NCI-H510A treated with DMSO at 0.1 percent for 48 hours (cell line): ENCODE data around the gene TNFRSF14.
A peak's percentile ranks its signal among the peaks of the same experiment; 100 is the strongest.

Experiments
- DNase-seq: peaks from one replicate; lab custom pipeline; 2025; lab: John Stamatoyannopoulos, UW

Gene TNFRSF14

DNA sequence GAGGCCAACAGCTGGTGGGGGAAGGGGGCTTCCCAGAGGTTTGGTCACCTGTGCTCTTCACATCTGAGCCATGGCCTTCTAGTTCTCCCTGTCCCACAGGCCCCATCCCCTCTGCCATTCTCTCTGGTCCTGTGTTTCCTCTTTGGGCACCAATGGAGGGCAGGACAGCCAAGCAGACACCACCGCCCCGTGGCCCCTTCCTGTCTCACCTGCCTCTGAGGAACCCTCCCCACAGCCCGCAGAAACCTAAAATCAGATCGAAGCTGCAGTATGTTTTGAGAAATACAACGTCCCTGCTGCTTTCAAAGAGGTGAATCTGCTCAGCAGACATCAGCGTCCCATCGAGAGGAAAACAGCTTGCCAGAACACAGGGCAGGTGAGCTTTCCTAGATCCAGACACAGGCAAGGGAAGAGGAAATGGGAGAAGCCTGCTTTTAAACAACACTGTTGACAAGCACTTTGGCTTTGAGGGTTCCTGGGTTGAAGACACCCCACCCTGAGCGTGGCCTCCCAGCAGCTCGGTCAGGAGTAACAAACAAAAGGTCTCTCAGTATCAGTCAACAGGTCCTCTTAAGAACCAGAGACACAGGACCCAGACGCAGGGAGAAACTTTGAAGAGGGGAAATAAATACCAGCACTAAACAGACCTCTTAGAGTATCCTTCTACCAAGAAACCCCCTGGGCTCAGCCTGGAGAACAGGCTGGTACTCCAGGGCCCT, 32.1 kb upstream of the TNFRSF14 start:
- no peak for DNase-seq

- DNase-seq = no peak
Observed at GRCh38 chr1:2525572-2525919, 30.6 kb upstream of the TNFRSF14 start.

DNA sequence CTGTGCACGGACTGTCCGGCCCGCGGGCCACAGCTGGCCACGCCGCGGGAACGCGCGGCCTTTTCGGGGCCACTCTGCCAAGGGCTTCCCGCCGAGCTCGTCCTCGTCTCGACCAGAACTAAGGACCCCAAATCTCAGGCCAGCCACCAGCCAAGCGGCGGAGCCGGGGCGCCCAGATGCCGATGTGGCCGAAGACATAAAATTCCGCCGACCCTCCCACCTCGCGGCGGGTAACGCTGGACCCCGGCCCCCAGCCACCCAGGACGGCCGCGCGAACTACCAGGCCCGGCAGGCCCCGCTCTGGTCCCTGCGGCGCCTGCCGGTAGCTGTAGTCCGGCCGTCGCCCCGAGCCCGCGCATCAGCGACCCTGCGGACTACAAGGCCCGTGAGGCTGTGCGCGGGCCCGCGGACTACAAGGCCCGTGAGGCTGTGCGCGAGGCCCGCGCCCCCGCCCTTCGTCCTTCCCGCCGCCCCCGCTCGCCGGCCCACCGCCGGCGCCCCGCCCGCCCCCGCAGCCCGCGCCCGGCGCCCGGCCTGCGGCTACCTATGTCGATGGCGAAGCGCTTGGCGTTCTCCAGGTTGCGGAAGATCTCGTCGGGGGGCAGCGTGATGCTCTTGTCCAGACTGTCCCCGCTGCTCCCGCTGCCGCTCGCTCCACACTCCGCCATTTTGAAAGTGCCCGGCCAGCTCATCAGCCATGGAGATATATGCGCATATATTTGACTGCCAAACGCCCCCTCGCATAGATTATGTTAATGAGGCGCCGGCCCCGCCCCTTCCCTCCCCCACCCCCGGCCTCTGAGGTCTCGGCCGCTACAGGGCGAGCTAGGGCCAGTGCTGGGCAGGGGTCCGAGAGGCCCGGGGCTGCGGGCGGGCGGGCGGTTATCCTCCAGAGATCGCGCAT, 30.0 kb upstream of the TNFRSF14 start, which contains the start of gene PANK4:
Gene PANK4, minus strand, starts transcription at position 677 of the 904 bp plus-strand sequence. Its CDS starts 9 bp downstream, at position 668.
- peak; percentile 91 for DNase-seq

DNA sequence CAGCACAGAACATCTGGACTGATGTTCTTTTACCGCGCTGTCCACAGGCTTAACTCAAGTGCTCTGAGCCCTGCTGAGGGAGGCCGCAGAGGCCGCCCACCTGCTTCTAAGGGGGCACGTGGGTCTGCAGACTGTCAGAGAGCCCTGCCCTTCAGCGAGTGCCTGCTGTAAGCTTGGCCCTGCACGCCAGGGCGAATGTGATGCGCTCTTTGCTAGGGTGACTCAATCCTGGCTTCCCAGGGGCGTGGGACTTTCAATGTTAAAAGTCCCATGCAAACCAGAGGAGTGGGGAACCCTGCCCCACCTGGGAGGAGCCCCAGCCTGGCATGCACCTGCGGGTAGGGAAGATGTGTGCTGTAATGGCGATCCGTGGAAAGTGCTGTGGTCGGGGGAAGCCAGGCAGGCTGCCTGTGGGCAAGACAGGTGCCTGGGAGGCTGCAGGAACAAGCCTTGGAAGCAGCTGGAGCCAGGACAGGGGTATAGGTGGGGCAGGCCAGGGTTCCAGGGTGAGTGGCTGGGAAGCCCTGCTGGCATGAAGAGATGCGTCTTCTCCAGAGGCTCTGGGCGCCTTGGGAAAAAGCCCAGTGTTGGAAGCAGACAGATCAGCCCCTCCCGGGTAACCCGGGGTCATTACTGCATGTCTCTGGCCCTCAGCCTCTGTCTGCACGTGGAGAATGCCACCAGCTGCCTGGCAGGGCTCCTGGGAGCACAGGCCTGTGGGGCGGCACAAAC, 29.2 kb upstream of the TNFRSF14 start:
- DNase-seq = no peak

DNA sequence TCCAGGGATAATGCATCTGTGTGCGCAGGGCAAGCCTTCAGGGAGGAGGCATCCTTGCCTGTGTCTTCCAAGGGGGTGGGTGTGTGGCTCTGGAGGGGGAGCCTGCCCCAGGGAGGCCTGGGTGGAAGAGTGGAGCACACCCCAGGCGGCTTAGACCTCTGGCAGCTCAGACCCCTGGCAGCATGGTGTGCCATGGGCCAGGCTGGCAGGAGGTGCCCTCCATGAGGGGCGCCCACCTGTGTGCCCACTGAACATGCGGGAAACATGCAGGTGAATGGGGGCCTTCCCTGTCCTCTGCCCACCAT, 28.7 kb upstream of the TNFRSF14 start:
- DNase-seq = no peak

GRCh38 chr1:2528016-2528415, 28.2 kb upstream of the TNFRSF14 start:
- no peak for DNase-seq

GRCh38 chr1:2528611-2528965, 27.6 kb upstream of the TNFRSF14 start:
- no peak for DNase-seq

DNA sequence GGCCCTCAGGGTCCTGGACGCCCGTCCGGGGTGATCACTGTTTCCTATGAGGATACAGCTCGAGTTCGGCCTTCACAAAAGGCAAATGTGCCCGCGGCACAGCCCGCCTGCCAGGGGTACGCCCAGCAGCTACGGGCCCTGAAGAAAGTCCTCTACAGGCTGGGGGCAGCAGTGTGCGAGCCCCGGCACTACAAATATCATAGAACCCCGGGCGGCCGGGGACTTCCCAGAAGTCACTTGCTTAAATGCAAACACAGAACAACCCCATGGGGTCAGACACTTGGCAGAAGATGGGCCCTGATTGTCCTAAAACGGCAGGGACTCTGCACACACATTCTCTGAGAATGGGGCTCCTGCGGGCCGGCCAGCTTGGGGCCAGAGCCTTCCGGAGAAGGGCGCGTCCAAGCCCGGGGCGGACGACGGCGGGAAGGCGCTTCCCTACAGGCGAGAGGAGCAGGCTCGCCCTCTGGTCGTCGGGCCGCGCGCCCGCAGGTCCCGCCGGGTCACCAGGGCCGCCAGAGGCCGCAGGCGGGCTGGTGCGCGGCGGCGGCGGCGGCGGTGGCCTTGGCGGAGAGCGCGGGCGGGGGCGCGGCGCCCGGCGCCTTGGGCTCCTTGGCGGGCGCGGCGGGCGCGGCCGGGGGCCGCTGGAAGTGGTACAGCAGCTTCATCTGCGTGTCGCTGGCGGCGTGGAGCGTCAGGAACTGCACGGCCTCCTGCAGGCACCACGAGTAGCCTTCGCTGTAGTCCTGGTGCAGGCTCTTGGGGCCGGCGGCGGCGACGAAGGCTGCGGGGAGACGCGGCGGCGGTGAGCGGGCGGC, 27.0 kb upstream of the TNFRSF14 start:
- no peak for DNase-seq

- no peak for DNase-seq
Observed at GRCh38 chr1:2529784-2530512, 26.2 kb upstream of the TNFRSF14 start, which contains the start of gene HES5. TSS of gene HES5 (minus strand) at chr1:2530263. CDS start at chr1:2530164, 99 bp downstream.

- DNase-seq = peak; percentile 53
Observed at GRCh38 chr1:2530513-2531361, 25.4 kb upstream of the TNFRSF14 start.

DNA sequence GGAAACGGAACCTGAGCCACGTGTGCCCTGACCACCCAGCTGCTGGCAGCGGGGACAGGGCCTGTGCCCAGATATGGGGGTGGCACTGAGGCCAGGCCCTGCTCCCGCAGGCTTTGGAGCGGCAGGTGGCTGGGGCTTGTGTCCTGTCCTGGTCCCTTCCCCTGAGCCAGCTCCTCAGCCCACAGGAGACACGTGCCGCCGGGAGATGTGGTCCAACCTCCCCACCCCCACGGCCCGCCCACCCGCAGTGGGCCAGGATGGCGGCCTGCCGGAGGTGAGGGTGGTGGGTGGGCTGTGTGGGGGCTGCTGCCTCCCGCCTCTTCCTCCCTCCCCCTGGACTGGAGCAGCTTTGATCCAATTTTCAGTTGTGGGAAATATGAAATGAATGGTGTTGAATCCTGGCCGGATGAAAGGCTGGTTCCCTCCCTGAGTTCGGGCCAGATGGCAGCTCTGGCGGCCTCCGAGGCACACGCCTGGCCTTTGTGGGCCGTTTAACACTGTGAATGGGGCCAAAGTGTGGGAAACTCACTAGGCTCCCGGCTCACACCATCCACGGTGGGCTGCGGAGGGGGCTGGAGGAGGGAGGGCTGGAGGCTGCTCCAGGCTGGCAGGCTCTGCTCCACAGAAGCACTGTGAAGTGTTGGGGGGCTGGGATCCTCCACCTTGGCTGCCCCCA, 23.5 kb upstream of the TNFRSF14 start:
- DNase-seq = no peak

GRCh38 chr1:2533365-2533764, 22.8 kb upstream of the TNFRSF14 start:
- no peak for DNase-seq

GRCh38 chr1:2534315-2534686, 21.9 kb upstream of the TNFRSF14 start:
- no peak for DNase-seq

DNA sequence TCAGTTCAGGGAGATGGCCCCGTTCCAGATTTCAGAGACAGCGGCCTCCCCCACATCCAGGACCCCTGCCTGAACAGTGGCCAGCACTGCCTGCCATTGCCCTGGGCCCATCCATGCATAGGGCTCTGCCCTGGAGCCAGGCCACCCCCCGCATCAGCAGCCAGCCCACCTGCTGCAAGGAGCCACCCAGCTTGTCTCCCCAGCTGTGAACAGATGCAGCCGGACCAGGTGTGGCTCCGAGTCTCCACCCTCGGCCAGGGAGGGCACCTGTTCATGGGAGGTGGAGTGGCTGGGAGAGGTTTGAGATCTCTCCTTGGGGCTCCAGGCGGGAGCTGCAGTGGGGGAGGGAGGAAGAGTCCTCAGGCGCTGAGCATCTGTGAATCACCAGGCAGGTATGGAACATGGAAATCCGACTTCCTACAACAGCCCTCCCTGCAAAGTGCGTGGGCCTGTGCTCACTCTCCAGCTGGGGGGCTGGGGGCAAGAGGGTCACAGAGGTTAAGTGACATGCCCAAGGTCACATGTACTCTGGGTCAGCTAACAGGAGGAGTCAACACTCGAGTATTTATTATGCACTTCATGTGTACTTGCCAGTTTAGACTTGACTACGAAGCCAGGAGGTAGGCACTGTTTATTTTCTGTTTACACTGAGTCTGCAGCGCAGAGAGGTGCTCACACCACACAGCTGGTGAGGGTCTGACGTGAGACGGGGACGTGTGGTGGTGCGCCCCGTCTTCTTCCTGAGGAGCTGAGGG, 21.3 kb upstream of the TNFRSF14 start:
- DNase-seq = peak; percentile 98

GRCh38 chr1:2535455-2535854, 20.7 kb upstream of the TNFRSF14 start:
- no peak for DNase-seq

- DNase-seq = no peak
Observed at GRCh38 chr1:2535981-2536380, 20.2 kb upstream of the TNFRSF14 start.

DNA sequence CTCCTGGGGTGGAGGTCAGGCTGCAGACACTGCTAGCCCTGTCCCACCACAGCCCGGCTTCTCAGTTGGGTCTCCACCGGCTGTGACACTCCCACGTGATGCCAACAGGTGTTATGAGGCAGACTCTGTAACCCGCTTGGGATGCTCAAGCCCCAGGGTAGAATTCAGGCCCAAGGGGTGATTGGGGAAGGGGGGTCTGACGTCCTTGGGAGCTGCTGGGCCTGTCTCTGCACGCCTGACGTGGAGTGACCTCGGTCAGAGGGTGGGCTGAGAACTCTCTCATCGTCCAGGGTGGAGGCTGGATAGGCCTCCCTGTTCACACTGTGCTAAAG, 18.4 kb upstream of the TNFRSF14 start:
- no peak for DNase-seq

- no peak for DNase-seq
Observed at GRCh38 chr1:2538376-2538775, 17.8 kb upstream of the TNFRSF14 start.

GRCh38 chr1:2538872-2539271, 17.3 kb upstream of the TNFRSF14 start:
- no peak for DNase-seq
